Measurements from ENCODE around the gene AADACL4.

AADACL4 gene

DNA sequence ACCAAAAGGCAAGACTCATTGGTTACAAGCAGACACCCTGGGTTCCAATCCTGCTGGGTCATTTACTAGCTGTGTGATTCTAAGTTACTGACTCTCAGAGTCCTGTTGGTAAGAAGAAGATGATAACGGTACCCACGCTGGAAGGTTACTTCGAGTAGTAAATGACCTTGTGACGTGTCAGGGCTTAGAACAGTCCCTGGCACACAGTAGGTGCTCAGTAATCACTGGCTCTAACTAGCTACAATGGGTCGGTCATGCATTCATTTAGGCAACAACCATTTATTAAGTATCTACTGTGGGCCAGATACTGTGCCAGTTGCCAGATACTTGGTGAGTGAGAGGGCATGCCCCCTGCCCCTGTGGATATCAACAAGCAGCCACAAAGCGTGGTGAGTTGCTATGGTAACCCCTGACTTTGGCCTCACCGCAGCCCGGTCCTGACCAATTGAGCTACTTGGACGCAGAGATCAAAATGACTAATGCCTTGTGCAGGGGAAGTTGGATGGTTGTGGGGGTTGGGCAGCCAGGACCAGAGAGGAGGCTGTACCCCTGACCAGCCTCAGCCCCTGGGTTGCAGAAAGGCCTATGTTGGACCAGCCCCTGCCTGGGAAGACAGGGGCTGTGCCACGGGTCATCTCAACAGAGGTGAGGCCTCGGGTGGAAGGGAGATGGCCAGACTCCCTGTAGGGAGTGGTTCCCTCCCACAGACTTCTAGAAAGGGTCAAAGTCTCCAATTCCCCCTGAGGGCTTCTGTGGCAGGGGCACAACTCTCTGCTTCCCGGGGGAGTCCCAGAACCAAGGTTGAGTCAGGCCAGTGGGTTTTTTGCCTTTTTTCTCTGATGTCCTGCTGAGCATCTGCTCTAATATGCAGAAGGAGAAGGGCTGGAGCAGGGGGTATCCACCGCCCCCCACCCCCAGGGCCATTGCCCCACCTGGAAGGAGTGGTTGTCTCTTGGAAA lies 41.9 kb upstream of the AADACL4 start:
- Histone ChIP-seq H3K27me3 (ENCODE audit: low read depth, low read length) (no peaks in the 10 kb centered on the region), H3K9me3 (ENCODE audit: control insufficient read depth in 1 of 2, low read length in 2 of 2) (no peaks in the 10 kb centered on the region), H3K27ac (ENCODE audit: low read length) (no peak overlapping the region), H3K4me3 (ENCODE audit: low read depth in 1 of 2, low read length in 2 of 2) (no peak overlapping the region), H3K4me1 (ENCODE audit: control insufficient read depth in 1 of 2, insufficient read depth in 2 of 2, low read length in 2 of 2) (peaks cover 25 to 56% of the 10 kb centered on the region in 2 donors), H3K36me3 (ENCODE audit: control insufficient read depth in 1 of 2, insufficient read depth in 2 of 2, low read length in 2 of 2) (no peaks in the 10 kb centered on the region)

DNA sequence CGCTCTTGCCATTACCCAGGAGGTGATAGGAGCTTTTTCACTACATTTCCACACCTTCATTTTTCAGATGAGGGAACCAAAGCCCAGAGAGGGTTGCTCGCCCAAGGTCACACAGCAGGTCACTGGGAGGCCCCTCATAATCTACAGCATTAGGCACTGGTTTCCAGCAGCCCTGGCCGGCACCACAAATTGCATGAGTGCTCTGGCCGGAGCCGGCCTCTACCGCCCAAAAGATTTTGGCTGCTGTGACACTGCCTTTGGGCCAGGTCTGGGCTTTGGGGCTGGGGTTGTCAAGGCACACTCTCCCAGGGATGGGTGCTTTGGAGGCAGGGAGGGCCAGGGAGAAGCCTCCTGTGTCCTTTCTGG lies 41.2 kb upstream of the AADACL4 start:
- no peaks in the 10 kb centered on the region for H3K27me3 ChIP-seq (ENCODE audit: low read depth, low read length)
- no peak overlapping the region for H3K4me3 ChIP-seq (ENCODE audit: low read depth in 1 of 2, low read length in 2 of 2)
- H3K4me1 ChIP-seq (ENCODE audit: control insufficient read depth in 1 of 2, insufficient read depth in 2 of 2, low read length in 2 of 2), result peaks cover 25 to 50% of the 10 kb centered on the region in 2 donors
- H3K36me3 ChIP-seq (ENCODE audit: control insufficient read depth in 1 of 2, insufficient read depth in 2 of 2, low read length in 2 of 2), result no peaks in the 10 kb centered on the region
- no peak overlapping the region for H3K27ac ChIP-seq (ENCODE audit: low read length)
- H3K9me3 ChIP-seq (ENCODE audit: control insufficient read depth in 1 of 2, low read length in 2 of 2), result no peaks in the 10 kb centered on the region

DNA sequence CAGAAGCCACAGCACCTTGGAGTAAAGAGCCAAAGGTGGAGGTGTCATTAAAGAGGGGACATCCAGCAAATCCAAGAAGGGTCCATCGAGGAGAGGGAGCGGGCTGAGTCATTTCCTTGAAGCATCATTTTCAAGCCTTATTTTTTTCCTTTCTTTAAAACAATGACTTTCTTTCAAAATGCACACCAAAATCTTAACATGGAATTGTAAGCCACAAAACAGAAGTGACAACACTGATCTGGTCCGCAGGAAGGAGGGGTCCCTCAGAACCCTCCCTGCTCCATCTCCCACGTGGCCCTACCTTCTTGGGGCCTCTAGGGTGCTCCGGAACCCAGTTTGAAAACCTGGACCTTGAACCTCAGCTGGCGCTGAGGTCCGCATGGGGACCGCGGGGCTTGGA lies 40.7 kb upstream of the AADACL4 start:
- Histone ChIP-seq H3K9me3 (ENCODE audit: control insufficient read depth in 1 of 2, low read length in 2 of 2) (no peaks in the 10 kb centered on the region), H3K4me1 (ENCODE audit: control insufficient read depth in 1 of 2, insufficient read depth in 2 of 2, low read length in 2 of 2) (peaks cover 25 to 44% of the 10 kb centered on the region in 2 donors), H3K27me3 (ENCODE audit: low read depth, low read length) (no peaks in the 10 kb centered on the region), H3K27ac (ENCODE audit: low read length) (peak overlapping the region; percentile 67), H3K36me3 (ENCODE audit: control insufficient read depth in 1 of 2, insufficient read depth in 2 of 2, low read length in 2 of 2) (no peaks in the 10 kb centered on the region), H3K4me3 (ENCODE audit: low read depth in 1 of 2, low read length in 2 of 2) (no peak overlapping the region)

- peaks cover 23 to 49% of the 10 kb centered on the region in 2 donors for H3K4me1 ChIP-seq (ENCODE audit: control insufficient read depth in 1 of 2, insufficient read depth in 2 of 2, low read length in 2 of 2)
- no peaks in the 10 kb centered on the region for H3K36me3 ChIP-seq (ENCODE audit: control insufficient read depth in 1 of 2, insufficient read depth in 2 of 2, low read length in 2 of 2)
- H3K4me3 ChIP-seq (ENCODE audit: low read depth in 1 of 2, low read length in 2 of 2), result no peak overlapping the region
- H3K27ac ChIP-seq (ENCODE audit: low read length), result peak overlapping the region; percentile 67
- H3K27me3 ChIP-seq (ENCODE audit: low read depth, low read length), result no peaks in the 10 kb centered on the region
- H3K9me3 ChIP-seq (ENCODE audit: control insufficient read depth in 1 of 2, low read length in 2 of 2), result no peaks in the 10 kb centered on the region
These were observed 39.6 kb upstream of the AADACL4 start for GRCh38 chr1:12604114-12604874.

GRCh38 chr1:12604986-12605385 lies 38.9 kb upstream of the AADACL4 start:
- no peak overlapping the region for H3K27ac ChIP-seq (ENCODE audit: low read length)
- H3K36me3 ChIP-seq (ENCODE audit: control insufficient read depth in 1 of 2, insufficient read depth in 2 of 2, low read length in 2 of 2), result no peaks in the 10 kb centered on the region
- peaks cover 16 to 43% of the 10 kb centered on the region in 2 donors for H3K4me1 ChIP-seq (ENCODE audit: control insufficient read depth in 1 of 2, insufficient read depth in 2 of 2, low read length in 2 of 2)
- no peaks in the 10 kb centered on the region for H3K9me3 ChIP-seq (ENCODE audit: control insufficient read depth in 1 of 2, low read length in 2 of 2)
- no peak overlapping the region for H3K4me3 ChIP-seq (ENCODE audit: low read depth in 1 of 2, low read length in 2 of 2)
- H3K27me3 ChIP-seq (ENCODE audit: low read depth, low read length), result no peaks in the 10 kb centered on the region

DNA sequence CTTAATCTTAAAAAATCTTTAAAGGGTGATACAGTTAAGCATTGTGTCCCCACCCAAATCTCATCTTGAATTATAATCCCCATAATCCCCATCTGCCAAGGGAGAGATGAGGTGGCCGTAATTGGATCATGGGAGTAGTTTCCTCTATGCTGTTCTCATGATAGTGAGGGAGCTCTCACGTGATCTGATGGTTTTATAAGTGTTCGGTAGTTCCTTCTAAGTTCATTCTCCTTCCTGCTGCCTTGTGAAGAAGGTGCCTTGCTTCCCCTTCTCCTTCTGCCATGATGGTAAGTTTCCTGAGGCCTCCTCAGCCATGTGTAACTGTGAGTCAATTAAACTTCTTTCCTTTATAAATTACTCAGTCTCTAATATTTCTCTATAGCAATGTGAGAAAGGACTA lies 36.6 kb upstream of the AADACL4 start:
- Histone ChIP-seq H3K27me3 (ENCODE audit: low read depth, low read length) (no peaks in the 10 kb centered on the region), H3K9me3 (ENCODE audit: control insufficient read depth in 1 of 2, low read length in 2 of 2) (no peaks in the 10 kb centered on the region), H3K27ac (ENCODE audit: low read length) (no peak overlapping the region), H3K4me1 (ENCODE audit: control insufficient read depth in 1 of 2, insufficient read depth in 2 of 2, low read length in 2 of 2) (peaks cover 7 to 20% of the 10 kb centered on the region in 2 donors), H3K4me3 (ENCODE audit: low read depth in 1 of 2, low read length in 2 of 2) (no peak overlapping the region), H3K36me3 (ENCODE audit: control insufficient read depth in 1 of 2, insufficient read depth in 2 of 2, low read length in 2 of 2) (peaks cover 0 to 14% of the 10 kb centered on the region in 2 donors)

DNA sequence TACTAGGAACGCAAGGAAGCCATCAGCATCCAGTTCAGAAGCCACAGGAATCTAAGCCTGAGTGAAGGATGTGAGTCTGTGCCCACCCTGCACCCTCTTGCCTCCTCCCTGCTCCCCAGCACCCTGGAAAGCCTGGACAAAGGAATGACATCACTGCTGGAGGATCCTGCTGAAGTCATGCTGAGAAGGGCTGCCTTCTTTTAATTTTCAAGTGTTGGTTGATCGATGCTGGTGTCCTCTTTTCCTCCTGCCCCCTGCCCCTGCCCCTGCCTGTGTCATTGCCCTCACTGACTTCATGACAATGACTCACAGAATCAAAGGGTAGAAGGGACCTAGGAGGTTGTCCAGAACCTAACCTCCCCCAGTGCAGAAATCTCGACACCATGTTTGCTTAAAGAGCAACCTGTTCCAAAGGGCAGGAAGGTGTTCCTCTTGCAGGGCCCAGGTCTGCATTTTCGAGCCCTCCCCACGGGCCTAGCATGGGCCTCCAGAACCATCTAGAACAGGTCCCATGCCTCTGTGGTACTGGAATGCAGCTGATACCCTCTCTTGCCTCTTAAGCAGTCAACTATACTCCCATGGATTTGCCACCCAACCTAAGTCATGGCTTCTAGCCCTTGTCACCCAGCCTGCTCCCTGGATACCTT lies 35.5 kb upstream of the AADACL4 start:
- Histone ChIP-seq H3K27me3 (ENCODE audit: low read depth, low read length) (no peaks in the 10 kb centered on the region), H3K36me3 (ENCODE audit: control insufficient read depth in 1 of 2, insufficient read depth in 2 of 2, low read length in 2 of 2) (peaks cover 0 to 17% of the 10 kb centered on the region in 2 donors), H3K4me1 (ENCODE audit: control insufficient read depth in 1 of 2, insufficient read depth in 2 of 2, low read length in 2 of 2) (peaks cover 5 to 17% of the 10 kb centered on the region in 2 donors), H3K4me3 (ENCODE audit: low read depth in 1 of 2, low read length in 2 of 2) (no peak overlapping the region), H3K9me3 (ENCODE audit: control insufficient read depth in 1 of 2, low read length in 2 of 2) (no peaks in the 10 kb centered on the region), H3K27ac (ENCODE audit: low read length) (no peak overlapping the region)

DNA sequence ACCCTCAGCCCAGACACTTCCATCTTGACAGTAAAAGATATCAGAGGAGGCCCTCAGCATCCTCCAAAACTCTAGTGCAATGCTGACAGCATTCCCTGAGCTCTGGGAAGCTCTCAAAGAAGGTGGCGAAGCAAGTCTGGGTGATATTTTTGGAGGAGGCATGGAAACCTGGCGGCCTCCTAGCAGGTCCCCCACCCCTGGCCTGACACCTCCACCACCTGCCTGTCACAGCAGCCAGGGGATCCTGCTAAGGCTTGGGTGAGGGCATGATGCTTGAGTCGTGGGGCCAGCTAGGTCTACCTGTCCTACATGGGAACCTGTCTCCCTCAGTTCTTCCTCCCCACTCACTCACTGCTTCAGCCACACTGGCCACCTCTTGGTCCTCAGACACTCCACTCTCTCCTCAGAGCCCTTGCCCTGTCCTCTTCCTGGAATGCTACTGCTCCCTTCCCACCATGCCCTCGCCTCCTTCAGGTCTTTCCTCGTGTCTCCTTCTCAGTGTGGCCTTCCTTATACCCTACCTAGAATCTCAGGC lies 34.3 kb upstream of the AADACL4 start:
- no peak overlapping the region for H3K4me3 ChIP-seq (ENCODE audit: low read depth in 1 of 2, low read length in 2 of 2)
- peaks cover 0 to 17% of the 10 kb centered on the region in 2 donors for H3K36me3 ChIP-seq (ENCODE audit: control insufficient read depth in 1 of 2, insufficient read depth in 2 of 2, low read length in 2 of 2)
- no peaks in the 10 kb centered on the region for H3K9me3 ChIP-seq (ENCODE audit: control insufficient read depth in 1 of 2, low read length in 2 of 2)
- no peaks in the 10 kb centered on the region for H3K27me3 ChIP-seq (ENCODE audit: low read depth, low read length)
- peaks cover 2 to 17% of the 10 kb centered on the region in 2 donors for H3K4me1 ChIP-seq (ENCODE audit: control insufficient read depth in 1 of 2, insufficient read depth in 2 of 2, low read length in 2 of 2)
- H3K27ac ChIP-seq (ENCODE audit: low read length), result no peak overlapping the region

- H3K4me1 ChIP-seq (ENCODE audit: control insufficient read depth in 1 of 2, insufficient read depth in 2 of 2, low read length in 2 of 2), result peaks cover 11 to 23% of the 10 kb centered on the region in 2 donors
- no peak overlapping the region for H3K4me3 ChIP-seq (ENCODE audit: low read depth in 1 of 2, low read length in 2 of 2)
- no peak overlapping the region for H3K27ac ChIP-seq (ENCODE audit: low read length)
- no peaks in the 10 kb centered on the region for H3K9me3 ChIP-seq (ENCODE audit: control insufficient read depth in 1 of 2, low read length in 2 of 2)
- H3K36me3 ChIP-seq (ENCODE audit: control insufficient read depth in 1 of 2, insufficient read depth in 2 of 2, low read length in 2 of 2), result peaks cover 0 to 17% of the 10 kb centered on the region in 2 donors
- no peaks in the 10 kb centered on the region for H3K27me3 ChIP-seq (ENCODE audit: low read depth, low read length)
These were observed 33.5 kb upstream of the AADACL4 start for GRCh38 chr1:12610305-12610935.

GRCh38 chr1:12610941-12611340 lies 32.9 kb upstream of the AADACL4 start:
- Histone ChIP-seq H3K27ac (ENCODE audit: low read length) (no peak overlapping the region), H3K4me3 (ENCODE audit: low read depth in 1 of 2, low read length in 2 of 2) (no peak overlapping the region), H3K27me3 (ENCODE audit: low read depth, low read length) (no peaks in the 10 kb centered on the region), H3K36me3 (ENCODE audit: control insufficient read depth in 1 of 2, insufficient read depth in 2 of 2, low read length in 2 of 2) (peaks cover 0 to 17% of the 10 kb centered on the region in 2 donors), H3K9me3 (ENCODE audit: control insufficient read depth in 1 of 2, low read length in 2 of 2) (no peaks in the 10 kb centered on the region), H3K4me1 (ENCODE audit: control insufficient read depth in 1 of 2, insufficient read depth in 2 of 2, low read length in 2 of 2) (peaks cover 12 to 28% of the 10 kb centered on the region in 2 donors)

Measured in muscle layer of duodenum (tissue), 2 donors.